GM18520 (cell line): ENCODE results near the gene LRRK1.

Experiments used
- ATAC-seq: cut with Tn5 transposase; IDR thresholded peaks from one replicate; pipeline ENCODE4 v1.9.1; 2021; ENCODE audit not compliant: unreplicated experiment

Gene LRRK1

DNA sequence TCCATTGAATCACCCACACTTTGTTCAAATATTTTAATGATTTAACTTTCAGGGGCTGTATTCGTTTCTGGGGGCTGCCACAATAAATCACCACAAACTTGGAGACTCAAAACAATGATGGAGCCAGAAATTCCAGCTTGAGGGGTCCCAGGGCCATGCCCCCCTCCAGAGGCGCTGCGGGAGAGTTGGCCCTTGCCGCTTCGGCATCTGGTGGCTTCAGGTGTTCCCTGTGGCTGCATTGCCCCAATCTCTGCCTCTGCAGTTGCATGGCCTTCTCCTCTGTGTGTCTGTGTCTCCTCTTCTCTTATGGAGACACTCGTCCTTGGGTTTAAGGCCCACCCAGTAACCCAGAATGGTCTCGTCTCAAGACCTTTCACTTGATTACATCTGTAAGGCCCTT, 187.9 kb downstream of the LRRK1 start:
- ATAC-seq: no peak

DNA sequence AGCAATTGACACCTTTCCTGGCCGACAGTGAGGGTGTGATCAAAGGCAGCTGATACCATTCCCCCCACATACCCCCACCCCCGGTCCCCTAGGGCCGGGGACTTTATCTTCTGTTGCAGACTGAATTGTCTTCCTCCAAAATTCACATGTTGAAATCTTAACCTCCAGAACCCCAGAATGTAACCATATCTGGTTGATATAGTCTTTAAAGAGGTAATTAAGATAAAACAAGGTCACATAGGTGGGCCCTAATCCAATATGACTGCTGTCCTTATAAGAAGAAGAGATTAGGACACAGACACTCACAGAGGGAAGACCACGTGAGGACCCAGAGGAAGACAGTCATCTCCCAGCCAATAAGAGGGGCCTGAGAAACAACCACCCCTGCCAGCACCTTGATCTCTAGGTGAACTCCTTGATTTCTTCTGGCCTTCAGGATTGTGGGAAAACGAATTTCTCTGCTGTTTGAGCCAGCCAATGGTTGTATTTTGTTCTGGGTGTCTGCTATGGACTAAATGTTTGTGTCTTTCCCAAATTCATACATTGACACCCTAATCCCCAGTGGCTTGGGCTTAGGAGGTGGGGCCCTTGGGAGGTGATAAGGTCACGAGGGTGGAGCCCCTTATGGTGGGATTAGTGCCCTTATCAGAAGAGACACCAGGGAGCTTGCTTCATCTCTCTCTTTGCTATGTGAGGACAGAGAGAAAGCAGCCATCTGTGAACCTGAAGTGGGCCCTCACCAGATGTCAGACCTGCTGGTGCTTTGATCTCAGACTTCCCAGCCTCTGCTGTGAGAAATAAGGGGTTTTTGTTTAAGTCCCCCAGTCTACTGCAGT, 188.7 kb downstream of the LRRK1 start:
- no peak for ATAC-seq

DNA sequence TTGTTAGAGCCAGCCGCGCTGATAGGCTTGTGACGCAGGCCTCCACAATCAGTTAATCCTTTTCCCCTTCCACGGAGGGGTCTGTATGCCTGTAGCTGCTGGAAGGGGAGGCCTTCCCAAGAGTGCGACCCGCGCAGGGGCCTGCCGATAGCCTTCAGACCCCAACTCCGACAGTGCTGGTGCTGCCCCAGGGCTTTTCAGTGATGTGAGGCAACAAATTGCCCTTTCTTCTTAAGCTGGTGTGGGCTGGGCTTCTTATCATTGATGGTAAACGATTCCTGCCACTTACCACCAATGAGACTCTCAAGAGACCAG, 189.3 kb downstream of the LRRK1 start:
- no peak for ATAC-seq

DNA sequence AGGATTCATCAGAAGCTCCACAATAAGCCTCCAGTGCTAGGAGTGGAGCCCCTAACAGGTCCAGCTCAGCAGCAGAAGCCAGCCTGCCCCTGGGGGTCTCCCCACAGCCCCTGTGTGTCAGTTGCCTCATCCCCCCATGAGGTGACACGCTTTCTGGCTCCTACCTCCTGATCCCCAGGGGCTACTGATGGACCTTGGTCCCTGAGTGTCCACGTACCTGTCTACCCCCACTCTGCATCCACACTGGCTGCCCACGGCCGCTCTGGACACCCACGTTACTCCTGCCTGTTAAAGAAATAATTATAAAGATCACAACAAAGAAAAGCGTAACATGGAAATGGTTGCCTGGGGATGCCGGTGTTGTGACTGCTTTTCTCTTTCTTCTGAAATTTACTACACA, 189.6 kb downstream of the LRRK1 start:
- no peak for ATAC-seq

DNA sequence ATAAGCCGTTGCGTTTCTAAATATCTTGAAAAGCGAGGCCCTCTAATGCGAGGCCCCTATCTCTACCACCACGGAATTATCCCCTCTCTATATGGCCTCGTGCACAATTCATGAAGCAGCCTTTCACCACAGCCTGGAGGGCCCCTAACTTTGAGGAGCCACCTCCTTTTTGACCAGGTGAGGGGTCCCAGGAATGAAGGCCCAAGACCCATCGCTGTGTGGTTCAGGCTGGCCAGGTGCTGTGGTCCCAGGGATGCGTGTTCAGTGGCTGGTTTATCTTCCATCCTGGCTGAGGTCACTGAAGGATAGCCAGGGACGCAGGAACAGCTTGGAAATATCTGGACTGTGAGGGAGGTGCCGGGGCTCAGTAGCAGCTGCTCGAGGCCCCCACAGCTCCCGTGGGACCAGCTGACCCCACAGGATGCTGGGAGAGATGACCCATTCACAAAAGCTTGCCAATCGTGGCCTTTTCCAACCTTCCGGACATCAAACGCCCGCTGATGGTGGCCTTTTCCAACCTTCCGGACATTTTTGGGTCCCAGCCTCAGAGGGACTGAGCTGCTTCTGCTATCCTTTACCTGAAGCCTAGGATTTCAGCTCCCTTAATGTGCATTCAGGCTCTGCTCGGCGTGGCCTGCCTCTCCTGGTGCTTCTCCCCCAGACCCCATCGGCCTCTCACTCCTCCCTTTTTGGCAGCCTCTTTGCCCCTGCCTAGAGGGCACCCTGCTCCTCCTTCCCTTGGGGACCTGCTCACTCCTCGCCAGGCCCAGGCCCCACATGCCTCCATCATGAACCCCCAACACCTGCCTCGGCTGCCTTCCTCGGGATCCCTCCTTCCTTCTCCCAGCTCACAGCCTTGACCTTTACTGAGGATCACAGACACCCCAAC, 191.8 kb downstream of the LRRK1 start:
- ATAC-seq: no peak

DNA sequence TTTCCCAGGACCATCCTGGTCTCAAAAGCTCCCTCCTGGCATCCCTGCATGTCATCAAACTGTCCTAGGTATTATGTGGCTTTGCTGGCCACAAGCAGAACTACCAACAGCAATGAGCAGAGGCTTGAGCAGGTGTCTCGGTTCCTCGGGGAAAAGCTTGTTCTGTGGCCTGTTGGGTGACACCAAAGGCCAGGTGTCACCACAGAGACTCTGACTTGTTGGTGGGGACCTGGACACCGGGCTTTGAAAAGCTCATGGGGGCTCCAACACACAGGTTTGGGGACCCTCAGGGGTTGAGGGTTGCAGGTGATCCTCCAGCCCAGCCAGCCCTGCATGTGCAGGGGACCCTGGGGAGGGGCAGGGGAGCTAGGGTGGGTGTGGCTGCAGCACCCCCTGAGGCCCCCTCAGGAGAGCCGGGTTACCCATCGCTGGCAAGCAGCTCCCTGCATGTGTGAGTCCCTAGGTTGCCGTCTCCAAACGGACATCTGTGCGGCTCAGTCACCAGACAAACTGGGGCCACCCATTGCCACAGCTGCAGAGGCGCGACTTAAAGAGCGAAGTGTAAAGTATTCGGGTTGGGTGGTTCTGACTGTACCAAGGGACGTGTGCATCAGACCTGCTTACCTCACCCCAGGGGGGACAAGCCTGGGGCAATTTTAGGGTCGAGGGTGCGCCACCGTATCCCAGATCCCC, 192.6 kb downstream of the LRRK1 start:
- ATAC-seq: no peak

DNA sequence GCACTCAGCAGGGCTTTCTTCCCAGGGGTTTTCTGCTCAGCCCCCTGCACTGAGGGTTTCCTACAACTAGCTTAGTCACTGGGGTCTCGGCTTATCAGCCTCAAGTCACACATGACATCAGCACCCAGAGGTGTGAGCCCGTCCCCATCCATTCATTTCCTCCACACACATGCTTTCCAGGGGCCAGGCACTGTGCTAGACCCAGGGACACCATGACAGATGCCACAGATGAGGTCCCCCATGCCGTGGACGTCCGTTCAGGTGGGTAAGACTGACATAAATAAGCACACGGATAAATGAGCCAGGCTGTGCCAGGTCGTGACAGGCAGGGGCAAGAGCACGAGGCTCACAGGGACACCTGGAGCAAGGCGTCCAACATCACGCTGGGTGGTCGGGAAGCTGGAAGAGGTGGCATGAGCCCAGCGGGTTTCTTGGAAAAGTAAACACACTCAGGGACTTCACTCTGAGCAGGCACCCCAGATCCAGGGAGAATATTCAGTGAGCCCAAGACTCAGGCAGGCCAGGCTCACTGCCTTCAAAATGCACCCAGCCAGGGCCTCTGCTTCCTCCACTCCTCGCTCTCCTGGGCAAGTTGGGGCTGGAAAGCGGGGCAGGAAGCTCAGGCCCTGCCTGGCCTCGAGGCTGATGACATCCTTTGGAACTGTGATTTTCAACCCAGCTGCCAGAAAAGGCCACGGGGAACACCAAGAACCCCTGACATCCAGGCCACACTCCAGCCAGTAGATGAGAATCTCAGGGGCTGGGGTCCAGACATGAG, 193.4 kb downstream of the LRRK1 start:
- no peak for ATAC-seq

DNA sequence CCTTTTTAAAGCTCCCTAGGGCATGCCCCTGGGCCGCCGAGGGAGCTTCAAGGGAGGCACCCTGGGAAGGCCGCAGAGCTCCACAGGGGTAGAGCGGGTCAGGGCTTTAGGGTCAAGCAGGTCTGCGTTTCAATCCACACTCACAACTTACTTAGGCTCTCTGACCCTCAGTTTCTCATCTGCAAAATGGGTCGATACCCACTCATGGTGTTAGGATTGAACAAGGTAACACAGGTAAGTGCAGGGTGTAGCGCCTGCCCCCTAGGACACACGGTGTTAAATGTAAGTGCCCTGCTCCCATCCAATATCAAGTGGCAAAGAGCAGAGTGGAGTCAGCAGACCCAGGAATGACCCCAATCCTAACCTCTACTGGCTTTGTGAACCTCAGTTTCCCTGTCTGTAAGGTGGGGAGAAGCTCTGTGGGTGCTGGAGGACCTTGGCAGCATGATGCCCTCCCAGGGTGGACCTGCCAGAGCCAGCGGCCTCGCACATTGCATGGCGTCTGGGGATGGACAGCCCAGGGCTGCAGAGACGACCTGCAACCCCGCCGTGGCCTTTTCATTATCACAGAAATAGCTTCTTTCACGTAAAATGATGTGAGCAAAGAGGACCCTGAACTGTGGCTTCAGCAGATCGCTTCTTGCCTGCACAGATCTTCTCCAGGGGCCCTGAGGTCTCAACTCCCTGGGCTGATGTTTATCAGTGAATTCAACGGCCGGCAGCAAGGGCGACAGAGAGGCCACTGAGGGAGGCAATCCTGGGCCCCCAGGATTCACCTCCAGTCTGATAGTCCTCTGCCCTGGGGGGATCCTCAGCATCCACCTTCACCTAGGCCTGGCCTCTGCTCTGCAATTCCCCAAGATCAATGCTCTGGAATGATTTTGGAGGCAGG, 194.2 kb downstream of the LRRK1 start:
- no peak for ATAC-seq

DNA sequence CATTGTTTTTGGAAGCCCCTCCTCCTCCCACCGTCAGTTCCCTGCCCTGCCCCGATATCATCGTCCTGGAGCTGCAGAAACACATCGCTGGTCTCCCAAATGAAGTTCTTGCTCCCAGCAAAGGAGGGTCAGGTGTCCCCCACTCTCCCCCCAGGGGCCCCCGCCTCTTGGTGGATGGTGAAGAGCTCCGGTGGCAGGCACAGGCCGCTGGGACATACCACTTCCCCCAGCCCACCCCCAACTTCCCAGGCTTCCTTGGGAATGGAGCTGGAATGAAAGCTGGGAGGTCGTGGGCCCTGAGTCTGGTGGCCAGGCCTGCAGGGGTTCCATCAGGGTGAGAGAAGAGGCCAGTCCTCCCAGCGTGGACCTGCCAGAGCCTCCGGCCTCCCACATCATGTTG, 195.0 kb downstream of the LRRK1 start:
- ATAC-seq: no peak

DNA sequence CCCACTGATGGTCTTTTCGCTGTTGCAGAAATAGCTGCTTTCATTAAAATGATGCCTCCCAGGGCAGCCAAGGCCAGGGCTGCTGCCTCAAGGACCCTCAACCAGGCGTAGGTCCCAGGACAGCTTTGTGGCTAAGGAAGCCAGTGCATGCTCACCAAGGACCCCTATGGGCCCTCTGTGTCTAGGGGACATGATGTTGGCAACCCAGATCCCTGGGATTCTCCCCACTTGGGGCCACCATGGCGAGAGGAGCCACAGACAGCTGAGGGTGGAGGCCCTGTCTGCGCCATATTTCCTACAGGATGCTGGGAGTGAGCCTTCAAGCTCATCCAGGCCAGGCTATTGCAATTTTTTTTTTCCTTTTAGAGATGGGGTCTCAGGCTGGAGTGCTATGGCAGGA, 195.5 kb downstream of the LRRK1 start:
- no peak for ATAC-seq

DNA sequence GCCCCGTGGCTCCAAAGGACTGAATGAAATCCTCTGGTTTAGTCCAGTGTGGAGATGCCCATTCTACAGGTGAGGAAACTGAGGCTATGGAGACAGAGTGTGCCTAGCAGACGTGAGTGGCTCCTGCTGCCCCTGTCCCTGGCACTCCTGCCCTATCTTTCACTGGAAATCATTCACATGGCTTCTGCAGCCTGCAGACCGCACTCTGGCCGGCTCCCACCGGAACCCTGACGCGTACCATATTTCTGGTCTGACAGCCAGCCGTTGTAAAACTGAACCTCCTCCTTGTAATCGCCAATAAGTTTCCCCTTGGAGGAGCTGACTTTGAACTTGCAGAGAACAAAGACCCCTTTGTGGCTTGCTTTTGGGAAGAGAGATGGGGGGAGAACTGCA, 196.2 kb downstream of the LRRK1 start:
- ATAC-seq: no peak

DNA sequence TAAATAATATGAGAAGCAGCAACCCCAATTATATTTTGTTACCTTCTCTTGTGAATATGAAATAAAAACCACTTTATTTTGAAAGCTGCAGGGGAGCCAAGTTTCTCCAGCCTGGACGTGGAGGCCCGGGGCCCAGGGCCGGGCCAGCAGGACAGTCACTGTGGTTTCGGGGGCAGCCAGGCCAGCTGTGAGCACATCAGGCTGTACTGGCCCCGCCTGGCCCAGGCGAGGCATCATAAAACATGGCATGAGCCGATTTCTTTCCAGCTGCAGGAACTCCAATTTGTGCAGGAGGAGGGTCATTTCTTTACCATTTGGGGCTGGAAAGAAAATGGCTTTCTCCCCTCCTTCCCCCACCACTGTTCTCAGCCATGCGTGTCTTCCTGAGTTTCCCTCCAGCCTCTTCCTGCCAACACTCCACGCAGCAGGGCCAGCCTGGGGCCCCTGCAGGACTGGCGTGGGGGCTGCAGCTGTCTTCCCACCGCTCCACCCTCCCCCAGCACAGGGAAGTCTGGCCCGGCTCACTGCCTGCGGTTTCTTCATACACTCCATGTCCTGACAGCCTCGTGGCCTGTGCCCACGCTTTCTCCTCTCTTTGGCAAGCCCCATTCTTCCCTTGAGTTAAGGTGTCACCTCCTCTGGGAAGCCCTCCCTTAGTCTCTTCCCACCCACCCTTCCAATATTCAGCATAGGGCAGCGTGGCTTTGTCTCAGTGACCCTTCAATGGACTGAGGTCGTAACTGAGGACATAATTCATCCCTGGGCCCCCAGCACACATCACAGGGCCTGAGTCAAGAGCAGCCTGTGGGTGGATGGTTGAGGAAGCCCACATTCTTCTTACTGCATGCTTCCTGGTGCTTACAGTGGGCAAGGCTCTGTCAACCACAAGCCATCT, 196.9 kb downstream of the LRRK1 start:
- no peak for ATAC-seq

DNA sequence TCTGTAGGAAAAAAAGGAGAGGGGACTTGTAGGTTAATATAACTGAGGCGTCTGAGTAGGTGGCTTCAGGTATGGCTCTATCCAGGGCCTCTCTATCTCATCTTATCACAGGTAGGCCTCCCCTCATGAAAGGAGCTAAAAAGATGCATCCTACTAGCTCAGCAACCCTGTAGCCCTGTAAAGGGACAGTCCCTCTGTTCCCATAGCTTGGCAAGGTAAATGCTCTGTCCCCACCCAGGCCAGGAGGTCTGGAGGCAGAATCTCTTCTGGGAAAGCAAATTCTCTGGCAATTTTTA, 197.5 kb downstream of the LRRK1 start:
- ATAC-seq: no peak

DNA sequence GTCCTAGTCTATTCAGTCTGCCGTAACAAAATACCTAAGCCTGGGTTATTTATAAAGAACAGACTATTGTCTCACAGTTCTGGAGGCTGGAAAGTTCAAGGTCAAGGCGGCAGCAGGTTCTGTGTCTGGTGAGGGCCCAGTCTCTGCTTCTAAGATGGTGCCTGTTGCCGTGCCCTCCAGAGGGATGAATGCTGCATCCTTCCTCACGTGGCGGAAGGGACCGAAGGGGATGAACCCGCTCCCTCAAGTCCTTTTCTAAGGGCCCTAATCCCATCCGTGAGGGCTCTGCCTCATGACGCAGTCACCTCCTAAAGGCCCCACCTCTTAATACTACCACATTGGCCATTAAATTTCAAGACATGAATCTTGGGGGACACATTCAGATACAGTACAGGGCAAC, 199.0 kb downstream of the LRRK1 start:
- no peak for ATAC-seq

DNA sequence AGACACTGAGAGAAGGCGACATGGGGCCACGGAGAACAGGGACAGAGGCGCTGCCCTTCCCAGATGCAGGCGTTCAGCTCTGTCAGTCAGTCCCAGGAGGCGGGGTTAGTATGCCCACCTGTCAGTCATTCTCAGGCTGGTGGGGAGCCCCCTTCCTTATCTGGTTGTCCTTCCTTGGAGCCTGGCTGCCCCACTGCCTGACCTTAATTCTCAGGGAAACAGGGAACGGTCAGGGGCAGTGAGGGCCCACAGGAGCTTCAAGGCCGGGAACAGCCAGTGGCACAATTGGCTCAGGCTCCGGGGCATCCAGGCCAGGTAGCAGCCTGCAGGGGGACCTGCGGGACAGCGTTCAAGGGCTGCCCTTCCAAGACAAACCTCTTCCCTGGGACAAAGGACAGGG, 199.5 kb downstream of the LRRK1 start:
- ATAC-seq: no peak

DNA sequence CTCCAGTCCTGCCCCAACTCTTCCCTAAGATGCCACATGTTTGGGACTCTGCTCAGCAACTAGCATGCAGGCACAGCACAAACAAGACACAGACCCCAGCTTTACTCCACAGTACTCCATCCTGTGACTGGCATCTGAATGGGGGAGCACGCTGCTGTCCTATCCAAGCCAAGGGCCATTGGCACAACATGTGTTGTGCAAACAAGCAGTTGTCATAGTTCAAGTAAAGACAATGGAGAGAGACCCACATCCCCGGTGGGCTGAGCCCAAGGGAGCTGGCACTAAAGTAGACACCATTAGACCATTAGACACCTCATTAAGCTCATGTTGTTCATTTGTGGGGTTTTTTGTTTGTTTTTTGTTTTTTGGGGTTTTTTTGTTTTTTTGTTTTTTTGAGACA, 200.0 kb downstream of the LRRK1 start:
- ATAC-seq: no peak
